Measurements from ENCODE around the gene CACNB1. TPM values are rescaled to one million over a fixed set of nuclear protein-coding genes. Genes with fewer than 3 reads are reported as not detected.
"Not testable (repeated sequence)": the region's sequence is repeated elsewhere in the genome, so short reads cannot be mapped to it uniquely, and the experiment has no call there.

Gene CACNB1
- total RNA-seq, 2 experiments from 2014 or later = 5.3 to 5.9 TPM

GRCh38 chr17:39141294-39141693, 56.2 kb downstream of the CACNB1 start:
- Mint-ChIP-seq H3K27ac (no peak overlapping the region), H3K4me3 (no peak overlapping the region), H3K27me3 (ENCODE audit: low read depth) (no peaks in the 10 kb centered on the region), H3K36me3 (ENCODE audit: low read depth) (no peaks in the 10 kb centered on the region), H3K4me1 (ENCODE audit: low read depth) (peaks cover 9% of the 10 kb centered on the region), H3K9me3 (peaks cover 2% of the 10 kb centered on the region)
- CTCF ChIA-PET = interaction anchor here (0.6 kb wide), 1 partner anchor 12 kb away, joined by 3 read pairs; no protein-coding TSS in a partner anchor
- DNase-seq = no peak
- intact Hi-C loops (cut with micrococcal nuclease) = no loop called here

- Mint-ChIP-seq H3K27ac (no peak overlapping the region), H3K4me1 (ENCODE audit: low read depth) (peaks cover 3% of the 10 kb centered on the region), H3K27me3 (ENCODE audit: low read depth) (no peaks in the 10 kb centered on the region), H3K4me3 (no peak overlapping the region), H3K36me3 (ENCODE audit: low read depth) (no peaks in the 10 kb centered on the region), H3K9me3 (peaks cover 2% of the 10 kb centered on the region)
- intact Hi-C loops (cut with micrococcal nuclease) = no loop called here
- CTCF ChIA-PET = interaction anchor here (0.6 to 1.0 kb wide), 2 partner anchors 156 to 353 kb away, joined by 3 to 4 read pairs; no protein-coding TSS in a partner anchor
- DNase-seq = no peak
These were observed 57.9 kb downstream of the CACNB1 start for GRCh38 chr17:39139561-39139960.

GRCh38 chr17:39139161-39139511, 58.3 kb downstream of the CACNB1 start:
- peaks cover 2% of the 10 kb centered on the region for H3K9me3 Mint-ChIP-seq
- CTCF ChIA-PET = no interaction called here
- H3K36me3 Mint-ChIP-seq (ENCODE audit: low read depth) = no peaks in the 10 kb centered on the region
- no peaks in the 10 kb centered on the region for H3K4me1 Mint-ChIP-seq (ENCODE audit: low read depth)
- intact Hi-C loops (cut with micrococcal nuclease) = no loop called here
- H3K4me3 Mint-ChIP-seq = no peak overlapping the region
- no peaks in the 10 kb centered on the region for H3K27me3 Mint-ChIP-seq (ENCODE audit: low read depth)
- no peak overlapping the region for H3K27ac Mint-ChIP-seq
- DNase-seq = no peak

GRCh38 chr17:39138431-39139160, 58.9 kb downstream of the CACNB1 start:
- Mint-ChIP-seq H3K36me3 (ENCODE audit: low read depth) (no peaks in the 10 kb centered on the region), H3K27ac (no peak overlapping the region), H3K4me1 (ENCODE audit: low read depth) (no peaks in the 10 kb centered on the region)

GRCh38 chr17:39134878-39135277, 62.6 kb downstream of the CACNB1 start:
- no peaks in the 10 kb centered on the region for H3K36me3 Mint-ChIP-seq (ENCODE audit: low read depth)
- no peaks in the 10 kb centered on the region for H3K27me3 Mint-ChIP-seq (ENCODE audit: low read depth)
- H3K4me3 Mint-ChIP-seq = no peak overlapping the region
- DNase-seq = no peak
- intact Hi-C loops (cut with micrococcal nuclease) = no loop called here
- no peaks in the 10 kb centered on the region for H3K4me1 Mint-ChIP-seq (ENCODE audit: low read depth)
- CTCF ChIA-PET = interaction anchor here (2.7 kb wide), 1 partner anchor 152 kb away, joined by 9 read pairs; no protein-coding TSS in a partner anchor
- H3K9me3 Mint-ChIP-seq = no peaks in the 10 kb centered on the region
- no peak overlapping the region for H3K27ac Mint-ChIP-seq

More at GRCh38 chr17:39138431-39139160, 58.9 kb downstream of the CACNB1 start:
- Mint-ChIP-seq H3K9me3 (peaks cover 2% of the 10 kb centered on the region), H3K27me3 (ENCODE audit: low read depth) (no peaks in the 10 kb centered on the region), H3K4me3 (no peak overlapping the region)
- no peak for DNase-seq
- CTCF ChIA-PET = no interaction called here
- intact Hi-C loops (cut with micrococcal nuclease) = no loop called here

- CTCF ChIA-PET = no interaction called here
- intact Hi-C loops (cut with micrococcal nuclease) = no loop called here
- no peaks in the 10 kb centered on the region for H3K4me1 Mint-ChIP-seq (ENCODE audit: low read depth)
These were observed 65.3 kb downstream of the CACNB1 start for GRCh38 chr17:39132192-39132610.

GRCh38 chr17:39131616-39132015, 65.9 kb downstream of the CACNB1 start:
- CTCF ChIA-PET = no interaction called here
- Mint-ChIP-seq H3K9me3 (no peaks in the 10 kb centered on the region), H3K4me1 (ENCODE audit: low read depth) (no peaks in the 10 kb centered on the region), H3K36me3 (ENCODE audit: low read depth) (no peaks in the 10 kb centered on the region), H3K27ac (no peak overlapping the region), H3K27me3 (ENCODE audit: low read depth) (no peaks in the 10 kb centered on the region), H3K4me3 (no peak overlapping the region)
- no peak for DNase-seq
- intact Hi-C loops (cut with micrococcal nuclease) = no loop called here

More at GRCh38 chr17:39132192-39132610, 65.3 kb downstream of the CACNB1 start:
- no peak overlapping the region for H3K27ac Mint-ChIP-seq
- H3K9me3 Mint-ChIP-seq = no peaks in the 10 kb centered on the region
- no peak overlapping the region for H3K4me3 Mint-ChIP-seq
- H3K27me3 Mint-ChIP-seq (ENCODE audit: low read depth) = no peaks in the 10 kb centered on the region
- H3K36me3 Mint-ChIP-seq (ENCODE audit: low read depth) = no peaks in the 10 kb centered on the region
- DNase-seq = no peak

- intact Hi-C loops (cut with micrococcal nuclease) = no loop called here
- DNase-seq = no peak
- Mint-ChIP-seq H3K4me3 (no peak overlapping the region), H3K9me3 (no peaks in the 10 kb centered on the region), H3K36me3 (ENCODE audit: low read depth) (no peaks in the 10 kb centered on the region), H3K27me3 (ENCODE audit: low read depth) (no peaks in the 10 kb centered on the region), H3K4me1 (ENCODE audit: low read depth) (no peaks in the 10 kb centered on the region), H3K27ac (no peak overlapping the region)
- CTCF ChIA-PET = no interaction called here
These were observed 67.3 kb downstream of the CACNB1 start for GRCh38 chr17:39130205-39130604.

GRCh38 chr17:39129544-39129943, 67.9 kb downstream of the CACNB1 start:
- CTCF ChIA-PET; H3K27ac Mint-ChIP-seq; H3K27me3 Mint-ChIP-seq (ENCODE audit: low read depth); H3K9me3 Mint-ChIP-seq; H3K4me3 Mint-ChIP-seq; DNase-seq; intact Hi-C loops (cut with micrococcal nuclease); H3K4me1 Mint-ChIP-seq (ENCODE audit: low read depth); H3K36me3 Mint-ChIP-seq (ENCODE audit: low read depth): not testable (repeated sequence)

- H3K27ac Mint-ChIP-seq = no peak overlapping the region
These were observed 71.0 kb downstream of the CACNB1 start for GRCh38 chr17:39126436-39126835.

GRCh38 chr17:39125143-39125875, 72.2 kb downstream of the CACNB1 start:
- intact Hi-C loops (cut with micrococcal nuclease) = no loop called here
- CTCF ChIA-PET = interaction anchor here (0.7 to 3.6 kb wide), 3 partner anchors 10 to 33 kb away, joined by 3 to 8 read pairs (median 3); no protein-coding TSS in a partner anchor
- Mint-ChIP-seq H3K9me3 (no peaks in the 10 kb centered on the region), H3K36me3 (ENCODE audit: low read depth) (no peaks in the 10 kb centered on the region), H3K27me3 (ENCODE audit: low read depth) (no peaks in the 10 kb centered on the region), H3K4me1 (ENCODE audit: low read depth) (no peaks in the 10 kb centered on the region), H3K4me3 (no peak overlapping the region), H3K27ac (no peak overlapping the region)
- DNase-seq = no peak

More at GRCh38 chr17:39126436-39126835, 71.0 kb downstream of the CACNB1 start:
- CTCF ChIA-PET = interaction anchor here (3.6 kb wide), 1 partner anchor 11 kb away, joined by 8 read pairs; no protein-coding TSS in a partner anchor
- Mint-ChIP-seq H3K27me3 (ENCODE audit: low read depth) (no peaks in the 10 kb centered on the region), H3K4me1 (ENCODE audit: low read depth) (no peaks in the 10 kb centered on the region), H3K9me3 (no peaks in the 10 kb centered on the region), H3K4me3 (no peak overlapping the region), H3K36me3 (ENCODE audit: low read depth) (no peaks in the 10 kb centered on the region)
- intact Hi-C loops (cut with micrococcal nuclease) = no loop called here
- DNase-seq = no peak

- intact Hi-C loops (cut with micrococcal nuclease) = no loop called here
- no peaks in the 10 kb centered on the region for H3K9me3 Mint-ChIP-seq
- CTCF ChIA-PET = interaction anchor here (1.9 kb wide), 1 partner anchor 30 kb away, joined by 12 read pairs; no protein-coding TSS in a partner anchor
- H3K4me3 Mint-ChIP-seq = no peak overlapping the region
- H3K36me3 Mint-ChIP-seq (ENCODE audit: low read depth) = no peaks in the 10 kb centered on the region
- DNase-seq = no peak
- H3K4me1 Mint-ChIP-seq (ENCODE audit: low read depth) = peaks cover under 1% of the 10 kb centered on the region
- H3K27me3 Mint-ChIP-seq (ENCODE audit: low read depth) = no peaks in the 10 kb centered on the region
- H3K27ac Mint-ChIP-seq = no peak overlapping the region
These were observed 73.8 kb downstream of the CACNB1 start for GRCh38 chr17:39123627-39124026.
